ENCODE measurements around the gene CCDC80.

Gene CCDC80

DNA sequence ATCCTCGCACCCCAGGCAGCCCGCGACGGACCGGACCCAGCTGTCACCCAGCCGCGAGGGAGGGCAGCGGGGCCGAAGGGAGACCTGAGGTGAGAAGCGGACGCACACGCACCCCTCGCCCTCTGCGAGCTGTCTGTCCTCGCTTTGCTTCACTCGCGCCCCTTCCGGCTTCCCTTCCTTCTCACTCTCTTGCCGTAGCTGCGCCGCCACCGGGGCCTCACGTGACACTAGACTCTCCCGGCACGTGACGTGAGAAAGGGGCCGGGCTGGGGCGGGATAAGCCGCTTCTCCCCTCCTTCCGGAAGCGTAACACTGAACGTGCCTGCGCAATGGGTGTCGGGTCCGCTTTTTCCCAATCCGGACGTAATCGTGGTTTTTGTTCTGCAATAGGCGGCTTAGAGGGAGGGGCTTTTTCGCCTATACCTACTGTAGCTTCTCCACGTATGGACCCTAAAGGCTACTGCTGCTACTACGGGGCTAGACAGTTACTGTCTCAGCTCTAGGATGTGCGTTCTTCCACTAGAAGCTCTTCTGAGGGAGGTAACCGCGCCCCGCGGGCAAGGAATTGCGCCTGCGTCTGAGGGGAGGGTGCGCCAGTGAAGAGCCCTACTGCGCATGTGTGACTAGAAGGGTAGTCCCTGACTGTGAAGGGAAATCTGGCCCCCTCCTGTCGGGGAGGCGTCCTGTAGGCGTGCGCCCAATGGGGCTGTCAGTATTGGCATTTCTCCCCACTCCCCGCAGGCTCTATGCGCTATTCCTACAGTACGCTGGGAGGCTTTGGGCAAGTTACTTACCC, 79.0 kb downstream of the CCDC80 start, which contains the start of the genes ATG3 and SLC35A5:
ATG3 (minus strand) TSS at position 229 of the 796 bp plus-strand sequence. CDS start 434 bp downstream, outside the sequence.
SLC35A5 (plus strand) TSS at position 312 of the 796 bp plus-strand sequence. CDS start 1,359 bp downstream, outside the sequence.
- in situ Hi-C loops (cut with MboI; ENCODE audit: low sequenced_read_pairs, unreplicated experiment) = no loop called here
- TF ChIP-seq CTCF (IDR thresholded peaks at IDR 0.05; ENCODE audit: borderline replicate concordance, control extremely low read depth, extremely low read depth, insufficient read depth, missing control alignments) = no peak
- DNase-seq (ENCODE audit: low spot score) = peak; percentile 93

DNA sequence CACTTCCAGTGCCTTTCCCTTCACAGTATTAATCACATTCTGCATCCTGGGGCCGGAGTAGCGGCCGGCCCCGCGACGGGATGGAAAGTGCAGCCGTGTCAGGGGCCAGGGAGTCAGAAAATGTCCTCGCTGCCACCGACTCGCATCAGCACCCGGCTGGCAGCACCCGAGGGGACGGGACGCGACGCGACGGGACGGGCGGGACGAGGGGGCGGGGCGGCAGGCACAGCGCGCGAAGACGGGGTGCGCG, 79.5 kb downstream of the CCDC80 start:
- in situ Hi-C loops (cut with MboI; ENCODE audit: low sequenced_read_pairs, unreplicated experiment) = no loop called here
- DNase-seq (ENCODE audit: low spot score) = no peak
- no peak for TF ChIP-seq CTCF (IDR thresholded peaks at IDR 0.05; ENCODE audit: borderline replicate concordance, control extremely low read depth, extremely low read depth, insufficient read depth, missing control alignments)

GRCh38 chr3:112560721-112561483, 80.0 kb downstream of the CCDC80 start:
- peak; percentile 65 for DNase-seq (ENCODE audit: low spot score)
- TF ChIP-seq CTCF (IDR thresholded peaks at IDR 0.05; ENCODE audit: borderline replicate concordance, control extremely low read depth, extremely low read depth, insufficient read depth, missing control alignments) = no peak
- in situ Hi-C loops (cut with MboI; ENCODE audit: low sequenced_read_pairs, unreplicated experiment) = no loop called here

DNA sequence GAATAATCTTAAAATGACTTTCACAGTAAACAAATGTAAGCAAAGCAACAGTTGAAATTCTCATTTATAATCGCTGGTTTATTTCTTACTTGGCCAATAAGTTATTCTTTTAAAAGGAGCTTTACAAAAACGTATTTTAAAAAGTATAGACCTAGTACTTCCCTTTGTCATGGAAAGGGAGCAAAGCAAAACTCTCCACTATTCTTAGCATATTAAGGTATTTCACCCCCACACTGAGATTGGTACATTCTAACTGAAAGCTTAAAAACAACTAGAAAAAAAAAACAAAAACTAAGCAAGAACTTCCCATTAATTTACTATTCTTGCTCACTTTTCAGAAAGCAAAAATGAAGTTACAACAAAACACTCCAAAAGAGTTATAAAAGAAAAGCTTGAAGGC, 80.6 kb downstream of the CCDC80 start:
- TF ChIP-seq CTCF (IDR thresholded peaks at IDR 0.05; ENCODE audit: borderline replicate concordance, control extremely low read depth, extremely low read depth, insufficient read depth, missing control alignments) = no peak
- in situ Hi-C loops (cut with MboI; ENCODE audit: low sequenced_read_pairs, unreplicated experiment) = no loop called here
- DNase-seq (ENCODE audit: low spot score) = no peak

GRCh38 chr3:112557976-112558375, 83.0 kb downstream of the CCDC80 start:
- TF ChIP-seq CTCF (IDR thresholded peaks at IDR 0.05; ENCODE audit: borderline replicate concordance, control extremely low read depth, extremely low read depth, insufficient read depth, missing control alignments) = no peak
- in situ Hi-C loops (cut with MboI; ENCODE audit: low sequenced_read_pairs, unreplicated experiment) = no loop called here
- DNase-seq (ENCODE audit: low spot score) = no peak

- in situ Hi-C loops (cut with MboI; ENCODE audit: low sequenced_read_pairs, unreplicated experiment) = no loop called here
- TF ChIP-seq CTCF (IDR thresholded peaks at IDR 0.05; ENCODE audit: borderline replicate concordance, control extremely low read depth, extremely low read depth, insufficient read depth, missing control alignments) = no peak
- DNase-seq (ENCODE audit: low spot score) = no peak
These were observed 85.3 kb downstream of the CCDC80 start for GRCh38 chr3:112555535-112556170.
